ENCODE results near the gene CRYBA4.

- TF ChIP-seq, protein P1, sequence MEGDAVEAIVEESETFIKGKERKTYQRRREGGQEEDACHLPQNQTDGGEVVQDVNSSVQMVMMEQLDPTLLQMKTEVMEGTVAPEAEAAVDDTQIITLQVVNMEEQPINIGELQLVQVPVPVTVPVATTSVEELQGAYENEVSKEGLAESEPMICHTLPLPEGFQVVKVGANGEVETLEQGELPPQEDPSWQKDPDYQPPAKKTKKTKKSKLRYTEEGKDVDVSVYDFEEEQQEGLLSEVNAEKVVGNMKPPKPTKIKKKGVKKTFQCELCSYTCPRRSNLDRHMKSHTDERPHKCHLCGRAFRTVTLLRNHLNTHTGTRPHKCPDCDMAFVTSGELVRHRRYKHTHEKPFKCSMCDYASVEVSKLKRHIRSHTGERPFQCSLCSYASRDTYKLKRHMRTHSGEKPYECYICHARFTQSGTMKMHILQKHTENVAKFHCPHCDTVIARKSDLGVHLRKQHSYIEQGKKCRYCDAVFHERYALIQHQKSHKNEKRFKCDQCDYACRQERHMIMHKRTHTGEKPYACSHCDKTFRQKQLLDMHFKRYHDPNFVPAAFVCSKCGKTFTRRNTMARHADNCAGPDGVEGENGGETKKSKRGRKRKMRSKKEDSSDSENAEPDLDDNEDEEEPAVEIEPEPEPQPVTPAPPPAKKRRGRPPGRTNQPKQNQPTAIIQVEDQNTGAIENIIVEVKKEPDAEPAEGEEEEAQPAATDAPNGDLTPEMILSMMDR (conservative IDR thresholded peaks at IDR 0.05), result no peak
- TF ChIP-seq EZH2 (IDR thresholded peaks at IDR 0.05; ENCODE audit: low read depth), result no peak
Observed at GRCh38 chr22:26621663-26622062, at the start of gene CRYBA4.

Data from PC-9 (cell line).